Stomach (tissue), 9 donors: ENCODE measurements around the gene PPP3CA. TPM values are rescaled to one million over a fixed set of nuclear protein-coding genes. Genes with fewer than 3 reads are reported as not detected.

Source experiments
- DNase-seq, 2 donors: peaks; one replicate each; pipeline versions ENCODE4 v3.0.0 to v3.0.0-alpha.2; 2013 to 2019
- H3K27ac ChIP-seq, 5 donors: fragments of 200-600 bp in 4 of 5; sonication (generic) in 4 of 5; one replicate each; pipeline ENCODE4 v1.5.1; 2013 to 2019; ENCODE audit warnings: mild to moderate bottlenecking in 1 of 5, moderate library complexity in 1 of 5
- H3K27me3 ChIP-seq, 3 donors: fragments of 200-600 bp; sonication (generic); one replicate each; pipeline ENCODE4 v1.5.1; 2017 to 2019; ENCODE audit warnings: mixed run types in 1 of 3
- H3K36me3 ChIP-seq, 4 donors: fragments of 200-600 bp; sonication (generic); 1 replicate in 3 of 4; 2 replicates in 1 of 4; pipeline ENCODE4 v1.5.1; 2016 to 2019
- H3K4me1 ChIP-seq, 4 donors: fragments of 200-600 bp; sonication (generic); one replicate each; pipeline ENCODE4 v1.5.1; 2016 to 2019
- H3K4me3 ChIP-seq, 4 donors: fragments of 200-600 bp; sonication (generic) in 3 of 4; one replicate each; pipeline ENCODE4 v1.5.1; 2016 to 2019; ENCODE audit warnings: mild to moderate bottlenecking in 1 of 4
- H3K9me3 ChIP-seq, 4 donors: fragments of 200-600 bp; sonication (generic); one replicate each; pipeline ENCODE4 v1.5.1; 2016 to 2019
- EP300 ChIP-seq: sonication (generic); formaldehyde crosslinking; IDR thresholded peaks from one replicate; pipeline ENCODE4 v1.6.1; 2017; ENCODE audit warnings: antibody characterized with exemption
- POLR2A ChIP-seq, 4 donors: fragments of 450-650 bp; IDR thresholded peaks; one replicate each; pipeline ENCODE4 v1.6.1; 2016; ENCODE audit warnings: antibody characterized with exemption in 4 of 4, control low read depth in 2 of 4, mild to moderate bottlenecking in 1 of 4, moderate library complexity in 1 of 4
- POLR2AphosphoS5 ChIP-seq, 3 donors: sonication (generic); formaldehyde crosslinking; IDR thresholded peaks; one replicate each; pipeline ENCODE4 v1.6.1; 2016; ENCODE audit warnings: antibody characterized with exemption in 3 of 3
- WGBS, 5 donors: extraction: QIAGEN DNeasy Blood & Tissue Kit in 3 of 5; methylation state at CpG; one replicate each; pipeline versions ENCODE4 v1.1.5 to v1.1.7; 2013 to 2018; 5-methylcytosine and 5-hydroxymethylcytosine counted together
- intact Hi-C: fragments of 100-400 bp; cut with DNase I; formaldehyde crosslinking; loops from one replicate; pipeline ENCODE4 v1.15.1; 2023; ENCODE audit warnings: low total_unique reads
- polyA plus RNA-seq, 3 donors: library from polyadenylated mRNA; stranded (reverse); fragments of 200-250 nt; gene quantifications; one replicate each; pipeline ENCODE4 v1.2.3, GENCODE V29; 2013
- total RNA-seq, 5 donors: library from RNA; depleted of rRNA; stranded (reverse); fragments of >200 nt; gene quantifications; one replicate each; pipeline versions ENCODE4 v1.1.0 to v1.2.3, GENCODE V29; 2014 to 2016
- TF ChIP-seq, protein P1 (sequence below), 7 experiments: fragments of 450-650 bp in 4 of 7; fragments of 200-600 bp in 3 of 7; sonication (generic) in 3 of 7; IDR thresholded peaks; one replicate each; pipeline ENCODE4 v1.5.1; 2016 to 2019; ENCODE audit warnings: antibody characterized with exemption in 7 of 7, control low read depth in 2 of 7, mild to moderate bottlenecking in 1 of 7
- donor health status: healthy with polysubstance abuse.
- donor health status: Bipolar disorder and iron deficiency.
- donor health status: healthy.

PPP3CA gene
- total and polyA plus RNA-seq, 8 donors, result 8.9 to 62.4 (median 20.6) TPM

DNA sequence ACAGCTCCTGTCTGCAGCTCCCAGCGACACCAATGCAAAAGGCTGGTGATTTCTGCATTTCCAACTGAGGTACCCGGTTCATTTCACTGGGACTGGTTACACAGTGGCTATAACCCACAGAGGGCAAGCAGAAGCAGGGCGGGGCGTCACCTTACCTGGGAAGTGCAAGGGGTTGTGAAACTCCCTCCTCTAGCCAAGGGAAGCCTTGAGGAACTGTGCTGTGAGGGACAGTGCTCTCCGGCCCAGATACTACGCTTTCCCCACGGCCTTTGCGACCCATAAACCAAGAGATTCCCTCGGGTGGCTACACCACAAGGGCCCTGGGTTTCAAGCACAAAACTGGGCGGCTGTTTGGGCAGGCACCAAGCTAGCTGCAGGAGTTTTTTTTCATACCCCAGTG lies 218.9 kb downstream of the PPP3CA start:
- DNase-seq, result no peak
- TF ChIP-seq, protein P1, sequence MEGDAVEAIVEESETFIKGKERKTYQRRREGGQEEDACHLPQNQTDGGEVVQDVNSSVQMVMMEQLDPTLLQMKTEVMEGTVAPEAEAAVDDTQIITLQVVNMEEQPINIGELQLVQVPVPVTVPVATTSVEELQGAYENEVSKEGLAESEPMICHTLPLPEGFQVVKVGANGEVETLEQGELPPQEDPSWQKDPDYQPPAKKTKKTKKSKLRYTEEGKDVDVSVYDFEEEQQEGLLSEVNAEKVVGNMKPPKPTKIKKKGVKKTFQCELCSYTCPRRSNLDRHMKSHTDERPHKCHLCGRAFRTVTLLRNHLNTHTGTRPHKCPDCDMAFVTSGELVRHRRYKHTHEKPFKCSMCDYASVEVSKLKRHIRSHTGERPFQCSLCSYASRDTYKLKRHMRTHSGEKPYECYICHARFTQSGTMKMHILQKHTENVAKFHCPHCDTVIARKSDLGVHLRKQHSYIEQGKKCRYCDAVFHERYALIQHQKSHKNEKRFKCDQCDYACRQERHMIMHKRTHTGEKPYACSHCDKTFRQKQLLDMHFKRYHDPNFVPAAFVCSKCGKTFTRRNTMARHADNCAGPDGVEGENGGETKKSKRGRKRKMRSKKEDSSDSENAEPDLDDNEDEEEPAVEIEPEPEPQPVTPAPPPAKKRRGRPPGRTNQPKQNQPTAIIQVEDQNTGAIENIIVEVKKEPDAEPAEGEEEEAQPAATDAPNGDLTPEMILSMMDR (IDR thresholded peaks at IDR 0.05), result no peak
- TF ChIP-seq POLR2AphosphoS5 (IDR thresholded peaks at IDR 0.05), result no peak
- no peak for TF ChIP-seq POLR2A (IDR thresholded peaks at IDR 0.05)
- no peak for TF ChIP-seq EP300
- peaks cover 0 to 1% (median 0%) of the 10 kb centered on the region in 4 donors for H3K9me3 ChIP-seq
- peaks cover 0 to 7% (median 0%) of the 10 kb centered on the region in 4 donors for H3K36me3 ChIP-seq
- intact Hi-C loops, result no loop called here
- H3K27ac ChIP-seq, result no peak overlapping the region
- H3K4me1 ChIP-seq, result peaks cover 0 to 22% (median 13%) of the 10 kb centered on the region in 4 donors
- H3K27me3 ChIP-seq, result no peaks in the 10 kb centered on the region
- H3K4me3 ChIP-seq, result no peak overlapping the region
- WGBS, 5 donors, result 83 to 100% (median 97%) methylated on average over 7 to 10 of the region's 10 CpGs

DNA sequence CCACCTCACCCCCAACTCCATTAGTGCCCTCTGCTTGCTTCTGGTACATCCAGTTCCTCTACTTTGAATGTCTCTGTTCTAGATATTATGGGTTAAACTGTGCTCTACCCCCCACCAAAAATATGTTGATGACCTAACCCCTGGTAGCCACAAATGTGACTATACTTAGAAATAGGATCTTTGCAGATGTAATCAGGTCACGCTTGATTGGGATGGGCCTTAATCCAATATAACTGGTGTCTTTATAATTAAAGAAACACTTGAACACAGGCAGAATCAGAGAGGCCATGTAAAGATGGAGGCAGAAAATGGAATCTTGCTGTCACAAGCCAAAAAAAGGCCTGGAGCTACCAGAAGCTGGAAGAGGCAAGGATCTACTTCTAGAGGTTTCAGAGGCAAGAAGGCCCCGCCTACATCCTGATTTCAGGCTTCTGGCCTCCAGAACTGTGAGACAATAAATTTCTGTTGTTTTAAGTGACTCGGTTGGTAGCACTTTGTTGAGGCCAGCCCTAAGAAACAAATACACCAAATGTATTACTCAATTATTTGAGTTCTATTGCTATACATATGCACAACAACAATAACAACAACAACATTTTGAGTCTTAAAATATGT lies 220.0 kb downstream of the PPP3CA start:
- intact Hi-C loops, result no loop called here
- Histone ChIP-seq H3K9me3 (no peaks in the 10 kb centered on the region), H3K27ac (no peak overlapping the region), H3K36me3 (peaks cover 0 to 7% (median 0%) of the 10 kb centered on the region in 4 donors), H3K27me3 (no peaks in the 10 kb centered on the region), H3K4me3 (no peak overlapping the region), H3K4me1 (peaks cover 0 to 22% (median 13%) of the 10 kb centered on the region in 4 donors)
- WGBS, 5 donors, result 91 to 97% (median 95%) methylated on average over 3 of the region's 3 CpGs
- TF ChIP-seq, protein P1 (IDR thresholded peaks at IDR 0.05), result no peak
- TF ChIP-seq EP300 (no peak), POLR2AphosphoS5 (IDR thresholded peaks at IDR 0.05) (no peak)
- no peak for DNase-seq

DNA sequence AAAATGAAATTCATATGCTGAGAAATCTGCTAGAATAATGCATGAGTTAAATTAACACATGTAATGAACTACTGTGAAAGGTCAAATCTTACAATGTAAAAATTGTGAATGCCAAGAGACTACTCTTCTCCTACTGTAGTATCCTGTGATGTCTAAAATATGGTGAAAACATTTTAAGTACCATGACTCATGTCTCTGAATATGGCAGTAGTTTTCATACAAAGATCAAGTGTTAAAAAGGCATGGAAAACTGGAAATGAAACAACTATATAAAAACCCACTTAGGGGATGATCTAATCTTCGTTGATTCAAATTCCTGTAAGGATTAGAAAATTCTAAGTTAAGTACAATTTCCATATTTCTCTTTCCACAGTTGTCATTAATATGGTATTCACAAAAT lies 221.3 kb downstream of the PPP3CA start:
- intact Hi-C loops, result no loop called here

DNA sequence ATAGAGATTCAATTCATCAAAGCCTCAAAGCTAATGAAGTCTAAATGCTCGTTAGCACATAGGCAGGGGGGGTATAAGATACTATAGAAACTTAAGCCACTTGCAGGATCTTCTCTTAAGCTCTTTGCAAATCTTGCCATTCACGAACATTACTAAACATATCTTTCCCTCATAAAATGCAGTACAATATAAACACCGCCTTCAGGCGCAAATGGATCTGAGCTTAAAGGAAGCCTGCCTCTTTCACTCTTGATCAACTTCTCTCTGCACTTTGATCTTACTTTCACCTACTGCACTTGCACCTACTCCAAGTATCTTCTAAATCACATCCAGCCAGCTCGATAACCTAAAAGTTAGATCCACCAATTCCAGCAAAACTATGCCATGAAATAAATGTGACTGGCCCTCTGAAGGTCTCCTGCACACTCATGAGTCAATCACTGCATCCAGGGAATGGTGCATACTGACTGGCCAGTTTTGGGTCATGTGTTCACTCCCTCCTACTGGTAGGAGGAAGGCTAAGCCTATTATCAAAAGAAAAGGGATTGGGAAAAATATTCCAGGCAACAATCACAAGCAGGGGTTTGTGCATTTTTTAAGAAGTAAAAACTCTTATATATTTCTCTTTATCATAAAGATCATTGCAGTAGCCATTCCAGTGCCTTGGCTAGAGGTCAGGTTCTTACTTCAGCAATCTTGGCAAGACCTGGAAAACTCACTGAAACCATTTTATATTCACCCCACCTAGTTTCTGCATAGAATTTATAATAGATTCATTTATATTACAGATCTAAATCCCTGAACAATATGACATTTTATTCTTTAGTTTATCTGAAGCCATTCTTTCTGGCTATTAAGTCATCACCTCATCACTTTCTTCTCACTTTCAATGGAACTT lies 222.0 kb downstream of the PPP3CA start:
- peaks cover 0 to 22% (median 13%) of the 10 kb centered on the region in 4 donors for H3K4me1 ChIP-seq
- WGBS, 5 donors, result 84 to 91% (median 87%) methylated on average over 5 of the region's 5 CpGs
- intact Hi-C loops, result no loop called here
- no peaks in the 10 kb centered on the region for H3K9me3 ChIP-seq
- DNase-seq, result no peak
- no peak for TF ChIP-seq POLR2AphosphoS5 (IDR thresholded peaks at IDR 0.05)
- H3K27me3 ChIP-seq, result no peaks in the 10 kb centered on the region
- no peak overlapping the region for H3K27ac ChIP-seq
- peaks cover 0 to 7% (median 0%) of the 10 kb centered on the region in 4 donors for H3K36me3 ChIP-seq
- no peak overlapping the region for H3K4me3 ChIP-seq

More for the DNA sequence above, 221.3 kb downstream of the PPP3CA start:
- peaks cover 0 to 22% (median 13%) of the 10 kb centered on the region in 4 donors for H3K4me1 ChIP-seq
- 65 to 84% (median 75%) methylated on average over 1 of the region's 1 CpG for WGBS, 5 donors
- H3K36me3 ChIP-seq, result peaks cover 0 to 7% (median 0%) of the 10 kb centered on the region in 4 donors
- TF ChIP-seq, protein P1 (IDR thresholded peaks at IDR 0.05), result no peak
- TF ChIP-seq POLR2AphosphoS5 (IDR thresholded peaks at IDR 0.05) (no peak), EP300 (no peak), POLR2A (IDR thresholded peaks at IDR 0.05) (no peak)
- no peak for DNase-seq
- H3K27ac ChIP-seq, result no peak overlapping the region
- no peaks in the 10 kb centered on the region for H3K9me3 ChIP-seq
- no peak overlapping the region for H3K4me3 ChIP-seq
- no peaks in the 10 kb centered on the region for H3K27me3 ChIP-seq
